Measurements from ENCODE around the gene MATCAP1. TPM values are rescaled to one million over a fixed set of nuclear protein-coding genes. Genes with fewer than 3 reads are reported as not detected.

Gene MATCAP1
- total RNA-seq, 1 donor from 2014 or later, result 145 TPM

- Mint-ChIP-seq H3K9me3 (ENCODE audit: low read depth) (no peaks in the 10 kb centered on the region), H3K4me3 (ENCODE audit: low read depth) (no peak overlapping the region), H3K36me3 (ENCODE audit: insufficient read depth) (no peaks in the 10 kb centered on the region), H3K4me1 (ENCODE audit: low read depth) (no peaks in the 10 kb centered on the region), H3K27ac (no peak overlapping the region), H3K27me3 (peaks cover 3% of the 10 kb centered on the region)
- TF ChIP-seq, protein P1, sequence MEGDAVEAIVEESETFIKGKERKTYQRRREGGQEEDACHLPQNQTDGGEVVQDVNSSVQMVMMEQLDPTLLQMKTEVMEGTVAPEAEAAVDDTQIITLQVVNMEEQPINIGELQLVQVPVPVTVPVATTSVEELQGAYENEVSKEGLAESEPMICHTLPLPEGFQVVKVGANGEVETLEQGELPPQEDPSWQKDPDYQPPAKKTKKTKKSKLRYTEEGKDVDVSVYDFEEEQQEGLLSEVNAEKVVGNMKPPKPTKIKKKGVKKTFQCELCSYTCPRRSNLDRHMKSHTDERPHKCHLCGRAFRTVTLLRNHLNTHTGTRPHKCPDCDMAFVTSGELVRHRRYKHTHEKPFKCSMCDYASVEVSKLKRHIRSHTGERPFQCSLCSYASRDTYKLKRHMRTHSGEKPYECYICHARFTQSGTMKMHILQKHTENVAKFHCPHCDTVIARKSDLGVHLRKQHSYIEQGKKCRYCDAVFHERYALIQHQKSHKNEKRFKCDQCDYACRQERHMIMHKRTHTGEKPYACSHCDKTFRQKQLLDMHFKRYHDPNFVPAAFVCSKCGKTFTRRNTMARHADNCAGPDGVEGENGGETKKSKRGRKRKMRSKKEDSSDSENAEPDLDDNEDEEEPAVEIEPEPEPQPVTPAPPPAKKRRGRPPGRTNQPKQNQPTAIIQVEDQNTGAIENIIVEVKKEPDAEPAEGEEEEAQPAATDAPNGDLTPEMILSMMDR (IDR thresholded peaks at IDR 0.05; ENCODE audit: unreplicated experiment), result no peak
- DNase-seq (ENCODE audit: low spot score, unreplicated experiment), result no peak
Observed at GRCh38 chr16:67206129-67206837, 22.5 kb upstream of the MATCAP1 start.

DNA sequence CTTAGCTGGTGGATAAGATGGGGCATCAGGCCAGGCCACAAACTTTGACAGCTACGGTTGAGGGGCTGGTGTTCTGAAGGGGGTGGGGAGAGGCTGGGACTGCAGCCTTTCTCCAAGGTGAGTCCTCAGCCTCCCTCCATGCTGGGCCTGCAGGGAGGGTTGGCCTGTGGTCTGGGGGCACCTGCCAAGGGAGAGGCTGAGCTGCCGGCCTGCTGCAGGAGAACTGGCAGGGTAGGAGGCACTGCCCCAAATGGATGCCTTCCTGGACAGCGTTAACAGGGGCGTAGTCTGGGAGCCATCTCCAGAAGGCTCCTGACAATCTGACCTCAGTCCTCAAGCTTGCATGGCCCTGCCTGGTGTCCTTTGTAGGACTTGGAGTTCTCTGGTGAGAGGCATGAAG, 20.3 kb upstream of the MATCAP1 start:
- peaks cover 3% of the 10 kb centered on the region for H3K4me1 Mint-ChIP-seq (ENCODE audit: low read depth)
- H3K4me3 Mint-ChIP-seq (ENCODE audit: low read depth), result no peak overlapping the region
- no peaks in the 10 kb centered on the region for H3K9me3 Mint-ChIP-seq (ENCODE audit: low read depth)
- no peaks in the 10 kb centered on the region for H3K36me3 Mint-ChIP-seq (ENCODE audit: insufficient read depth)
- TF ChIP-seq, protein P1 (IDR thresholded peaks at IDR 0.05; ENCODE audit: unreplicated experiment), result no peak
- H3K27me3 Mint-ChIP-seq, result no peaks in the 10 kb centered on the region
- no peak overlapping the region for H3K27ac Mint-ChIP-seq
- no peak for DNase-seq (ENCODE audit: low spot score, unreplicated experiment)

DNA sequence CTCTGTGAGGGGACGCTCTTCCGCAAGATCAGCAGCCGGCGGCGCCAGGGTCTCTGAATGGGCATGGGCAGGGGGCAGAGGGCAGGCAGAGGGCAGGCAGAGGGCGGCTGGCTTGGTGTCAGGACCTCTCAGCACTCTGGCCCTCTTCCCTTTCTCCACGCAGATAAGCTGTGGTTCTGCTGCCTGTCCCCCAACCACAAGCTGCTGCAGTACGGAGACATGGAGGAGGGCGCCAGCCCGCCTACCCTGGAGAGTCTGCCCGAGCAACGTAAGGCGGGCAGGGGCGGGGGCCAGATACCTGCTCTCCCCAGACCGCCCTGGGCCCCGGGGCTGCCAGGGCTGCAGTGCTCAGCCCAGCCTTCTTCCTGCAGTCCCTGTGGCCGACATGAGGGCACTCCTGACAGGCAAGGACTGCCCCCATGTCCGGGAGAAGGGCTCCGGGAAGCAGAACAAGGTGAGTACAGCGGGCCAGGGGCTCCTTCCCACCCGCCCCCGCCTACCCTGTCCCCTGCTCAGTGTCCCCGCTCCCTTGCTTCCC, 19.3 kb upstream of the MATCAP1 start:
- H3K4me3 Mint-ChIP-seq (ENCODE audit: low read depth), result no peak overlapping the region
- no peak overlapping the region for H3K27ac Mint-ChIP-seq
- no peak for DNase-seq (ENCODE audit: low spot score, unreplicated experiment)
- peaks cover 3% of the 10 kb centered on the region for H3K4me1 Mint-ChIP-seq (ENCODE audit: low read depth)
- H3K9me3 Mint-ChIP-seq (ENCODE audit: low read depth), result no peaks in the 10 kb centered on the region
- H3K27me3 Mint-ChIP-seq, result no peaks in the 10 kb centered on the region
- TF ChIP-seq, protein P1 (IDR thresholded peaks at IDR 0.05; ENCODE audit: unreplicated experiment), result no peak
- peaks cover 1% of the 10 kb centered on the region for H3K36me3 Mint-ChIP-seq (ENCODE audit: insufficient read depth)

DNA sequence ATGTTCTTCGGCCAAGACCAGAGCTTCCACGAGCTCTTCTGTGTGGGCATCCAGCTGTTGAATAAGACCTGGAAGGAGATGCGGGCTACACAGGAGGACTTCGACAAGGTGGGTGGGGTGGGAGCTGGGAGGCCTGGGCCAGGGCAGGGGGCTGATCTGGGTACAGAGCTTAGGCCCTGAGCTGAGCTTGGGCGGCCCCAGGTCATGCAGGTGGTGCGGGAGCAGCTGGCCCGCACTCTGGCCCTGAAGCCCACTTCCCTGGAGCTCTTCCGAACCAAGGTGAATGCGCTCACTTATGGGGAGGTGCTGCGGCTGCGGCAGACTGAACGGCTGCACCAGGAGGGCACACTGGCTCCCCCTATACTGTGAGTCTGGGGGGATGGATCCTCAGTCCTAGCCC, 18.7 kb upstream of the MATCAP1 start:
- no peaks in the 10 kb centered on the region for H3K27me3 Mint-ChIP-seq
- peaks cover 3% of the 10 kb centered on the region for H3K4me1 Mint-ChIP-seq (ENCODE audit: low read depth)
- TF ChIP-seq, protein P1 (IDR thresholded peaks at IDR 0.05; ENCODE audit: unreplicated experiment), result no peak
- no peak overlapping the region for H3K4me3 Mint-ChIP-seq (ENCODE audit: low read depth)
- no peak for DNase-seq (ENCODE audit: low spot score, unreplicated experiment)
- no peaks in the 10 kb centered on the region for H3K9me3 Mint-ChIP-seq (ENCODE audit: low read depth)
- no peak overlapping the region for H3K27ac Mint-ChIP-seq
- peaks cover 1% of the 10 kb centered on the region for H3K36me3 Mint-ChIP-seq (ENCODE audit: insufficient read depth)

DNA sequence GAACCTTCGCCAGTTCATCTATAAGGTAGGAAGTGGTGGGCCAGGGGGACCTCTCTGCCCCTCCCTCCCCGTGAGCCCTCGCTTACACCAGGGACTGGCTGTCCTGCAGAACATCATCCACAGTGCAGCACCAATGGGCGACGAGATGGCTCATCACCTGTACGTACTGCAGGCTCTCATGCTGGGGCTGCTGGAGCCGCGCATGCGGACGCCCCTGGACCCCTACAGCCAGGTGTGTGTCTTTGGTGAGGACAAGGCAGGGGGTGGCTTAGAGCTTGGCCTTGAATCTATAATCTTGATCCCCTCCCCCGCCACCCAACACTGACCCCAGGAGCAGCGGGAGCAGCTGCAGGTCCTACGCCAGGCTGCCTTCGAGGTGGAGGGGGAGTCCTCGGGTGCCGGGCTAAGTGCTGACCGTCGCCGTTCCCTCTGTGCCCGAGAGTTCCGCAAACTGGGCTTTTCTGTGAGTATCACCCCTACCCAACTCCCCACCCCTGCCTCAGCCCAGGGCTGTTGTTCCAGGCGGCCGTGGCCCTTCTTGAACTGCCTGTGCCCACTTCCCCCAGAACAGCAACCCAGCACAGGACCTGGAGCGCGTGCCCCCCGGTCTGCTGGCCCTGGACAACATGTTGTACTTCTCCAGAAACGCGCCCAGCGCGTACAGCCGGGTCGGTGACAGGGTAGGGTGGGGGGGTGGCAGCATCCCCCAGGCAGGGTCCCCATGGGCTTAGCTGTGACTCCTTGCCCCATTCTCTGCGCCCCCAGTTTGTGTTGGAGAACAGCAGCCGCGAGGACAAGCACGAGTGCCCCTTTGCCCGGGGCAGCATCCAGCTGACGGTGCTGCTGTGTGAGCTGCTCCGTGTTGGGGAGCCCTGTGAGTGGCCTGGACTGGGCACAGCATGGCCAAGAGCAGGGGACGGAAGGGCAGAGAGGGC, 17.9 kb upstream of the MATCAP1 start:
- peaks cover 3% of the 10 kb centered on the region for H3K4me1 Mint-ChIP-seq (ENCODE audit: low read depth)
- H3K27me3 Mint-ChIP-seq, result no peaks in the 10 kb centered on the region
- H3K27ac Mint-ChIP-seq, result no peak overlapping the region
- peaks cover 6% of the 10 kb centered on the region for H3K36me3 Mint-ChIP-seq (ENCODE audit: insufficient read depth)
- no peak for DNase-seq (ENCODE audit: low spot score, unreplicated experiment)
- TF ChIP-seq, protein P1 (IDR thresholded peaks at IDR 0.05; ENCODE audit: unreplicated experiment), result no peak
- H3K9me3 Mint-ChIP-seq (ENCODE audit: low read depth), result no peaks in the 10 kb centered on the region
- no peak overlapping the region for H3K4me3 Mint-ChIP-seq (ENCODE audit: low read depth)
